GM18519 (cell line): Measurements from ENCODE around the gene CCDC71L.

Experiments
- ATAC-seq: cut with Tn5 transposase; IDR thresholded peaks from one replicate; pipeline ENCODE4 v1.9.1; 2021; ENCODE audit warnings: mild to moderate bottlenecking, moderate library complexity; ENCODE audit not compliant: unreplicated experiment, low FRiP score

CCDC71L gene

DNA sequence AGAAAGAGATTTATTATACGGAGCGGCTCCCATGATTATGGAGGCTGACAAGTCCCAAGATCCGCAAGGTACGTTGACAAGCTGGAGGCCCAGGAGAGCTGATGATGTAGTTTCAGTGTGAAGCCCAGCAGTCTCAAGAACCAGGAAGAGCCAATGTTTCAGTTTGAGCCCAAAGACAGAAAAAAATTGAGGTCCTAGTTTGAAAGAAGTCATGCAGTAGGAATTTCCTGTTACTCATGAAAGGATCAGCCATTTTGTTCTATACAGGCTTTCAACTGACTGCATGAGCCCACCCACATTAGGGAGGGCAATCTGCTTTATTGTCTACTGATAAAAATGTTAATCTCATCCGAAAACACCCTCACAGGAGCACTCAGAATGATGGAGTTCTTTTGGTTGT lies 51.5 kb downstream of the CCDC71L start:
- no peak for ATAC-seq

DNA sequence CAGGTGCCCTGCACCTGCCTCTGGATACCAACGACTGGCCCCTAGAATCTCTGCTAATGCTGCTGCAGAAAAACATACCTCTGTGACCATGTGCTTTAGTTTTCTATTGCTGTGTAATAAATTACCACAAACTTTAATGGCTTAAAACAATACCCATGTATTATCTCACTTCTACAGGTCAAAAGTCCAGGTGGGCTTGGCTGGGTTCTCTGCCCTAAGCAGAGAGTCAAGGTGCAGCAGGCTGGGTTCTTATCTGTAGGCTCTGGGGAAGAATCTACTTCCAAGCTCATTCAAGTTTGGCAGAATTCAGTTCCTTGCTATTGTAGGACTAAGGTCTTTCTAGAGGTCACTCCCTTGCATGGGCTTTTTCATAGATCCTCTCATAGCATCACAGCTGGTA lies 52.3 kb downstream of the CCDC71L start:
- no peak for ATAC-seq
